ENCODE results near the gene MYOCOS.

Gene MYOCOS

DNA sequence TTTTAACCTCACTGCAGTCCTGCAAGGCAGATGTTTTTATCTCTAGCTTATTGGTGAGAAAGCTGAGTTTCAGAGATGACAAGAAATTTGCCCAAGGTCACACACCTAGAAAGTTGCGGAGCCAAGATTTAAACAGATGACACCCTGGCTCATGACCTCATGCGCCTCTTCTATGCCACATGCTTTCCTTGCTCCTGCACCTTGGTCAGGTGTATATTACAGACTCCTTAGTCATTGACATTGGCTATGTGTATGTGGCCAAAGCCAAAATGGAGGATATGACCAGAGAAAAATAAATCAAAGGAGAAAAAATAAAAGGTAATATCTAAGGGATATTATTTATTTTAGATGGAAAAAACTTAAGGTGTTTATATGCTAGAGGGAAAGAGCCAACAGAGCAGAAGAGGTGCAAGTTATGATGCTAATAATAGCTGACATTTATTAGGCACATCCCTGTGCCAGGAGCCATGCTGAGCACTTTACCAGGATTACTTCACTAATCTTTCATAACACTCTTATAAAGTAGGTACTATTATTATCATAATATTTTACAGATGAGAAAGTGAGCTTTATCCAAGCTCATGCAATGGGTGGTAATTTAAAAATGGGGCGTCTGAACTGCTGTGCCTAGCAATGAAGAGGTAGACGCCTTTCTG lies 44.2 kb downstream of the MYOCOS start:
- TF ChIP-seq, protein P1, sequence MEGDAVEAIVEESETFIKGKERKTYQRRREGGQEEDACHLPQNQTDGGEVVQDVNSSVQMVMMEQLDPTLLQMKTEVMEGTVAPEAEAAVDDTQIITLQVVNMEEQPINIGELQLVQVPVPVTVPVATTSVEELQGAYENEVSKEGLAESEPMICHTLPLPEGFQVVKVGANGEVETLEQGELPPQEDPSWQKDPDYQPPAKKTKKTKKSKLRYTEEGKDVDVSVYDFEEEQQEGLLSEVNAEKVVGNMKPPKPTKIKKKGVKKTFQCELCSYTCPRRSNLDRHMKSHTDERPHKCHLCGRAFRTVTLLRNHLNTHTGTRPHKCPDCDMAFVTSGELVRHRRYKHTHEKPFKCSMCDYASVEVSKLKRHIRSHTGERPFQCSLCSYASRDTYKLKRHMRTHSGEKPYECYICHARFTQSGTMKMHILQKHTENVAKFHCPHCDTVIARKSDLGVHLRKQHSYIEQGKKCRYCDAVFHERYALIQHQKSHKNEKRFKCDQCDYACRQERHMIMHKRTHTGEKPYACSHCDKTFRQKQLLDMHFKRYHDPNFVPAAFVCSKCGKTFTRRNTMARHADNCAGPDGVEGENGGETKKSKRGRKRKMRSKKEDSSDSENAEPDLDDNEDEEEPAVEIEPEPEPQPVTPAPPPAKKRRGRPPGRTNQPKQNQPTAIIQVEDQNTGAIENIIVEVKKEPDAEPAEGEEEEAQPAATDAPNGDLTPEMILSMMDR (conservative IDR thresholded peaks at IDR 0.05; ENCODE audit: control insufficient read depth, insufficient read depth, low read depth, low read length) = no peak
- H3K4me3 ChIP-seq (ENCODE audit: control insufficient read depth, low read depth, low read length) = no peak overlapping the region
- no peak for DNase-seq (ENCODE audit: low read depth)

DNA sequence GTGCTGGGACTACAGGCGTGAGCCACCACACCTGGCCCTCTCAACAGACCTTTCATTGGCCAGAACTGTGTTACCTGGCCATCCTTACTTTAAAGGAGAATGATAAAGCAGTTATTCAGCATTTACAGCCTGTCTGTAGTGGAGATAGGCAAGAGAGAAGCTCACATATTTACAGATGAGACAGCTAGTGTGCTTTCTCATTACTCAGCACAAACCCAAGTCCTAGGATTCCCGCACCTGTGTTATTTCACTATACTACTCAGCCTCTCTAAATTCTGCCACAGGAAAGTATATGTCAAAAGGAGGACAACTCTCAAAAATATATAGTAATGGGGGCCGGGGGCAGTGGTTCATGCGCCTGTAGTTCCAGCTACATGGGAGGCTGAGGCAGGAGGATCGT lies 46.3 kb downstream of the MYOCOS start:
- no peak overlapping the region for H3K4me3 ChIP-seq (ENCODE audit: control insufficient read depth, low read depth, low read length)

GRCh38 chr1:171670739-171671138 lies 48.7 kb downstream of the MYOCOS start:
- TF ChIP-seq, protein P1 (conservative IDR thresholded peaks at IDR 0.05; ENCODE audit: control insufficient read depth, insufficient read depth, low read depth, low read length) = no peak
- no peak for DNase-seq (ENCODE audit: low read depth)
- no peak overlapping the region for H3K4me3 ChIP-seq (ENCODE audit: control insufficient read depth, low read depth, low read length)

More for the DNA sequence above, 46.3 kb downstream of the MYOCOS start:
- no peak for DNase-seq (ENCODE audit: low read depth)
- TF ChIP-seq, protein P1 (conservative IDR thresholded peaks at IDR 0.05; ENCODE audit: control insufficient read depth, insufficient read depth, low read depth, low read length) = no peak

DNA sequence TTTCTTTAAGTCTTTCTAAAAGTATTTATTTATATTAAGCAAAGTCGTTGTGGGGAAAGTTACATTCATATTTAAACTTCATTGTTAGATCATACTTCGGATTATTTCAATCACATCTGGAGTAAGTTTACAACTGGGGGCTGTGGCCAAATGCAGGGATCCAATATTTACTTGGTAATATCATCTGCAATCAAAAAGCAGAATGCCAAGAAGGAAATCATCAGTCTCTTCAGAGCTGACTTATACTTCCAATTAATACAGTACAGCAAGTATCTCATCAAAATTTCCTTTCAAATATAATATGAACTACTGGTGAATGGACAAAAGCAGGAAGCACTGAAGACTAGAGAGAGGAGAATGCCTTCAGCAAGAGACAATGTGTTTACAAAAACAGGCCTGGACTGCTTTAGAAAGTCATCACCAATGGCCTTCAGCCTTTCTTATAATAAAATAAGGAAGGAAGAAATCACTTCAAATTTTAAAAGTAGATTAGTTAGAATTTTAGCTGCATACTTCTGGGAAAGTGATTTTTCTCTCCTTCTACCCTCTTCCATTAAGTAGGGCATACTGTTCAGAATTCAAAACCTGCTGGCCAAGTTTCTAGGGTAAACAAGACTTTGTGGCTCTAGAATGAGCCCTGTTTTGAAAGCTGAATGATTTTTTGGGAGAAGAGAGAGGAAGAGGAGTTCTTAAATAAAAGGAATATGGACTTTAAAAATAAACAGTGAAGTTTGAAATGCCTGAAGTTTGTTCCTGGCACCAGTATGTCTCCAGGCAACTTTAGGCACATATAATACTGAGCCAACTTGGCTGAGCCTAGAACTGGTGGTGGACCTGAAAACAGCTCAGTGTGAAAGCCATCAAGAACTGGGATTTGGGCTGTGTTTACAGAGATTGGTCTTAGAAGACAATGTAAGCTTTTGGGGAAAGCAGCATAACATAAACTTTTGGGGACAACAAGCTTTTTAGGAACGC lies 52.7 kb downstream of the MYOCOS start:
- DNase-seq (ENCODE audit: low read depth) = no peak
- TF ChIP-seq, protein P1 (conservative IDR thresholded peaks at IDR 0.05; ENCODE audit: control insufficient read depth, insufficient read depth, low read depth, low read length) = no peak
- H3K4me3 ChIP-seq (ENCODE audit: control insufficient read depth, low read depth, low read length) = no peak overlapping the region

Data from fibroblast of mammary gland (primary cell).